Natural killer cell (primary cell): ENCODE data around the gene CACNA1A. TPM values are rescaled to one million over a fixed set of nuclear protein-coding genes. Genes with fewer than 3 reads are reported as not detected.

Experiments used
- ATAC-seq, 3 donors: fragments of 150-1000 bp in 2 of 3; fragments of 200-7000 bp in 1 of 3; cut with Tn5 transposase; 1 replicate in 1 of 3; 2 replicates in 2 of 3; pipeline ENCODE4 v1.10.0; 2021; ENCODE audit warnings: mild to moderate bottlenecking in 2 of 3, moderate library complexity in 2 of 3
- DNase-seq, 2 donors: peaks; one replicate each; pipeline versions ENCODE4 v3.0.0 to v3.0.0-alpha.2; 2013 to 2021; ENCODE audit warnings: mixed read lengths in 1 of 2
- H3K27ac ChIP-seq: one replicate; pipeline ENCODE4 v1.5.1; 2013; ENCODE audit warnings: mild to moderate bottlenecking, low read length
- H3K27me3 ChIP-seq: one replicate; pipeline ENCODE4 v1.6.1; 2013; ENCODE audit warnings: low read length; ENCODE audit not compliant: control insufficient read depth, insufficient read depth
- H3K36me3 ChIP-seq: one replicate; pipeline ENCODE4 v1.6.1; 2013; ENCODE audit warnings: low read length; ENCODE audit not compliant: control insufficient read depth, insufficient read depth
- H3K4me1 ChIP-seq: one replicate; pipeline ENCODE4 v1.6.1; 2013; ENCODE audit warnings: low read length; ENCODE audit not compliant: control insufficient read depth, insufficient read depth
- H3K4me3 ChIP-seq: one replicate; pipeline ENCODE4 v1.5.1; 2013; ENCODE audit warnings: low read length
- H3K9me3 ChIP-seq: one replicate; pipeline ENCODE4 v1.6.1; 2013; ENCODE audit warnings: low read length; ENCODE audit not compliant: control insufficient read depth, insufficient read depth
- H3K27ac Mint-ChIP-seq, 2 donors: one replicate each; pipeline ENCODE4 v1.8.0; 2022; ENCODE audit warnings: mild to moderate bottlenecking in 2 of 2, mixed read lengths in 2 of 2, moderate library complexity in 1 of 2
- H3K27me3 Mint-ChIP-seq, 2 donors: one replicate each; pipeline ENCODE4 v1.8.0; 2022; ENCODE audit warnings: low read depth in 2 of 2, mixed read lengths in 2 of 2
- H3K36me3 Mint-ChIP-seq: one replicate; pipeline ENCODE4 v1.8.0; 2022; ENCODE audit warnings: mixed read lengths
- H3K4me1 Mint-ChIP-seq, 2 donors: one replicate each; pipeline ENCODE4 v1.8.0; 2022; ENCODE audit warnings: mixed read lengths in 2 of 2
- H3K4me3 Mint-ChIP-seq: one replicate; pipeline ENCODE4 v1.8.0; 2022; ENCODE audit warnings: mild to moderate bottlenecking, moderate library complexity, mixed read lengths
- H3K9me3 Mint-ChIP-seq, 2 donors: one replicate each; pipeline ENCODE4 v1.8.0; 2022; ENCODE audit warnings: mixed read lengths in 2 of 2
- WGBS: methylation state at CpG from one replicate; pipeline ENCODE4 v1.1.7; 2013; ENCODE audit warnings: missing lambda C conversion rate; ENCODE audit not compliant: insufficient coverage; 5-methylcytosine and 5-hydroxymethylcytosine counted together
- intact Hi-C: fragments of 100-400 bp; cut with micrococcal nuclease; formaldehyde crosslinking; loops from one replicate; pipeline ENCODE4 v1.14.2; 2022
- total RNA-seq, 4 donors: library from RNA; stranded (reverse); fragments of 120-200 nt in 1 of 4; gene quantifications; one replicate each; pipeline versions ENCODE4 v1.2.3 to v1.2.4, GENCODE V29; 2013 to 2022
- TF ChIP-seq, protein P1 (sequence below): fragments of 200-600 bp; IDR thresholded peaks from one replicate; pipeline ENCODE4 v1.8.0; 2022; ENCODE audit warnings: antibody characterized with exemption

The CACNA1A gene
- total RNA-seq, 3 donors from 2014 or later (not counting 1 experiment from before 2014, with no cell fraction given), result 0.59 to 0.85 (median 0.75) TPM

DNA sequence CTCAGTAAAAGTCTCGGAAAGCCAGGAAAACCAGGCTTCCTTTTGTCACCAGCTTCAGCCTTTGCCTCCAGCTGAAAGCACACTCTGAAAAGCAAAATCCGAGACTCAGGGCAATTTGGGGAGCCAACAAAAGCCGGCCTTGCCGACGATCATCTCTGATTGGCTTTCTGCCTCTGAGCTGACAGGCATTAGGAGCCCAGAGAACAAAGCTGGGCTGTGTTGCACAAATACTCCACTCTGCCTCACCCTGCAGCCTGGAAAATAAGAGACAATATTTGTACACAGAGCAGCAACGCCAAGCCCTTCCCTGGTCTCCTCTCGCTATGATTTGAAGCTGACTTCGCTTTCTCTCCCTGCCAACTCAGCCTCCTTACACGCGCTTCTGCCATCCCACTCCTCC lies 46.9 kb downstream of the CACNA1A start:
- Histone ChIP-seq H3K27me3 (no peaks in the 10 kb centered on the region), H3K36me3 (no peaks in the 10 kb centered on the region), H3K4me1 (no peaks in the 10 kb centered on the region), H3K4me3 (no peak overlapping the region), H3K9me3 (no peaks in the 10 kb centered on the region), H3K27ac (no peak overlapping the region)
- WGBS, result 71% methylated on average over 10 of the region's 10 CpGs
- DNase-seq (no peak), ATAC-seq (no peak)
- no peaks in the 10 kb centered on the region for H3K36me3 Mint-ChIP-seq
- H3K27ac Mint-ChIP-seq, result no peak overlapping the region
- intact Hi-C loops, result no loop called here
- peaks cover 11 to 25% of the 10 kb centered on the region in 2 donors for H3K27me3 Mint-ChIP-seq
- no peaks in the 10 kb centered on the region for H3K4me1 Mint-ChIP-seq
- TF ChIP-seq, protein P1, sequence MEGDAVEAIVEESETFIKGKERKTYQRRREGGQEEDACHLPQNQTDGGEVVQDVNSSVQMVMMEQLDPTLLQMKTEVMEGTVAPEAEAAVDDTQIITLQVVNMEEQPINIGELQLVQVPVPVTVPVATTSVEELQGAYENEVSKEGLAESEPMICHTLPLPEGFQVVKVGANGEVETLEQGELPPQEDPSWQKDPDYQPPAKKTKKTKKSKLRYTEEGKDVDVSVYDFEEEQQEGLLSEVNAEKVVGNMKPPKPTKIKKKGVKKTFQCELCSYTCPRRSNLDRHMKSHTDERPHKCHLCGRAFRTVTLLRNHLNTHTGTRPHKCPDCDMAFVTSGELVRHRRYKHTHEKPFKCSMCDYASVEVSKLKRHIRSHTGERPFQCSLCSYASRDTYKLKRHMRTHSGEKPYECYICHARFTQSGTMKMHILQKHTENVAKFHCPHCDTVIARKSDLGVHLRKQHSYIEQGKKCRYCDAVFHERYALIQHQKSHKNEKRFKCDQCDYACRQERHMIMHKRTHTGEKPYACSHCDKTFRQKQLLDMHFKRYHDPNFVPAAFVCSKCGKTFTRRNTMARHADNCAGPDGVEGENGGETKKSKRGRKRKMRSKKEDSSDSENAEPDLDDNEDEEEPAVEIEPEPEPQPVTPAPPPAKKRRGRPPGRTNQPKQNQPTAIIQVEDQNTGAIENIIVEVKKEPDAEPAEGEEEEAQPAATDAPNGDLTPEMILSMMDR, result no peak
- H3K9me3 Mint-ChIP-seq, result no peaks in the 10 kb centered on the region
- no peak overlapping the region for H3K4me3 Mint-ChIP-seq

DNA sequence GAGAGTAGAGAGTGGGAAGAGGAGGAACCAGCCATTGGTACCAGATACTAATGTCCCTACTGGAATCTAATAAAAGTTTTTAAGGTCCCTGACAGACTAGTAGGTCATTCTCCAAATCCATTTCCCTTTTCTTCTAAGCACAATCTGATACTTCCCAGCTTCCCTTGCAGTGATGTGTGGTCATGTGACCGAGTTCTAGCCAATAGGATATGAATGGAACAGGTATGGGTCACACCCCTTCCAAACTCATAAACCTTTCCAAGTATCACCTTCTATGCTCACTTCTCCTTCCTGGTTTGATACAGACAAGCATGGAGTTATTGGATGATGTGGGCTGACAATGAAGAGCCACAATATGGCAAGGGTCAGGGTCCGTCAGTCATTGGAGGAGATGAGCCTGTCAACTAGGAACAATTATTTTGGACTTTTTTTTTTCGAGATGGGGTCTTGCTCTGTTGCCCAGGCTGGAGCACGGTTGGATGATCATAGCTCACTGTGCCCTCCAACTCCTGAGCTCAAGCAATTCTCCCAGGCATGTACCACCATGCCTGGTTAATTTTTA lies 54.8 kb downstream of the CACNA1A start:
- no peak overlapping the region for H3K27ac Mint-ChIP-seq
- ATAC-seq (no peak), DNase-seq (no peak)
- H3K36me3 ChIP-seq, result no peaks in the 10 kb centered on the region
- H3K27me3 ChIP-seq, result no peaks in the 10 kb centered on the region
- TF ChIP-seq, protein P1, result no peak
- no peak overlapping the region for H3K4me3 ChIP-seq
- H3K27me3 Mint-ChIP-seq, result peaks cover 3 to 13% of the 10 kb centered on the region in 2 donors
- no peak overlapping the region for H3K27ac ChIP-seq
- H3K4me3 Mint-ChIP-seq, result no peak overlapping the region
- peaks cover 11% of the 10 kb centered on the region for H3K9me3 ChIP-seq
- no peaks in the 10 kb centered on the region for H3K4me1 ChIP-seq
- H3K4me1 Mint-ChIP-seq, result no peaks in the 10 kb centered on the region
- H3K9me3 Mint-ChIP-seq, result peaks cover 8 to 14% of the 10 kb centered on the region in 2 donors
- H3K36me3 Mint-ChIP-seq, result no peaks in the 10 kb centered on the region
- intact Hi-C loops, result no loop called here
- WGBS, result 63% methylated on average over 3 of the region's 4 CpGs

DNA sequence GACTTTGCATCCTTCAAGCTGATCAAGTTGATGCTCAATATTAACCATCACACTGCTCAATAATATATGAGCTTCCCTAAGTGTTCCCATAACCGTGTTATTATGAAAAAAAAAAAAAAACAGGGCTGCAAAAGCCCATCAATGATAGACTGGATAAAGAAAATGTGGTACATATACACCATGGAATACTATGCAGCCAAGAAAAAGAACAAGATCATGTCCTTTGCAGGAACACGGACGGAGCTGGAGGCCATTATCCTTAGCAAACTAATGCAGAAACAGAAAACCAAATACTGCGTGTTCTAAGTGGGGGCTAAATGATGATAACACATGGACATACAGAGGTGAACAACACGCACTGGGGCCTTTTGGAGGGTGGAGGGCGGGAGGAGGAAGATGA lies 58.3 kb downstream of the CACNA1A start:
- H3K4me3 Mint-ChIP-seq, result no peak overlapping the region
- no peaks in the 10 kb centered on the region for H3K36me3 ChIP-seq
- TF ChIP-seq, protein P1, result no peak
- H3K27me3 Mint-ChIP-seq, result peaks cover 6% of the 10 kb centered on the region in 2 donors
- no peak overlapping the region for H3K4me3 ChIP-seq
- H3K4me1 ChIP-seq, result no peaks in the 10 kb centered on the region
- intact Hi-C loops, result no loop called here
- H3K27ac Mint-ChIP-seq, result no peak overlapping the region
- peaks cover 10 to 14% of the 10 kb centered on the region in 2 donors for H3K9me3 Mint-ChIP-seq
- H3K9me3 ChIP-seq, result peaks cover 11% of the 10 kb centered on the region
- H3K27me3 ChIP-seq, result no peaks in the 10 kb centered on the region
- WGBS, result 77% methylated on average over 4 of the region's 6 CpGs
- H3K27ac ChIP-seq, result no peak overlapping the region
- H3K4me1 Mint-ChIP-seq, result no peaks in the 10 kb centered on the region
- no peak for ATAC-seq
- no peak for DNase-seq
- no peaks in the 10 kb centered on the region for H3K36me3 Mint-ChIP-seq
